Occipital lobe (tissue), 2 donors: Measurements from ENCODE around the gene FXYD3. TPM values are rescaled to one million over a fixed set of nuclear protein-coding genes. Genes with fewer than 3 reads are reported as not detected.
A peak's percentile ranks its signal among the peaks of the same experiment; 100 is the strongest.
"Not testable (repeated sequence)": the region's sequence is repeated elsewhere in the genome, so short reads cannot be mapped to it uniquely, and the experiment has no call there.

Source experiments
- DNase-seq: peaks from one replicate; lab custom pipeline; 2025; lab: John Stamatoyannopoulos, UW
- total RNA-seq: library from RNA; depleted of rRNA; stranded (reverse); fragments of >200 nt; gene quantifications from one replicate; pipeline ENCODE4 v1.2.3, GENCODE V29; 2014

FXYD3 gene
- total RNA-seq, 1 donor from 2014 or later = not detected

DNA sequence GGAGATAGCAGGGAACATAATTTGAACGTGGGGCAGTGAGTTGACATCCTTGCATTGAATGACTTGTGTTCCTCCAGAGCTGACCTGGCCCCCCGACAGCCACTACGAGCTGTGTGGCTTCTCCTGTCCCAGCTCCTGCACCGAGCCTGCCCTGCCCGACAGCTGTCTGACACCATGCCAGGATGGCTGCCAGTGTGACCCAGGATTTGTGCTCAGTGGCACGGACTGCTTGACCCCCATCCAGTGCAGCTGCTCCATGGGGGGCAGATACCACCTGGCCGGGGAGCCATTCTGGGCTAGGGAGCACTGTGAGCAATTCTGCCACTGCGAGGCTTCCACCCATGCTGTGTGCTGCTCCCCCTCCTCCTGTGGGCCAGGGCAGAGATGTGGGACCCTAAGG is 29.2 kb upstream of the FXYD3 start:
- DNase-seq = no peak

DNA sequence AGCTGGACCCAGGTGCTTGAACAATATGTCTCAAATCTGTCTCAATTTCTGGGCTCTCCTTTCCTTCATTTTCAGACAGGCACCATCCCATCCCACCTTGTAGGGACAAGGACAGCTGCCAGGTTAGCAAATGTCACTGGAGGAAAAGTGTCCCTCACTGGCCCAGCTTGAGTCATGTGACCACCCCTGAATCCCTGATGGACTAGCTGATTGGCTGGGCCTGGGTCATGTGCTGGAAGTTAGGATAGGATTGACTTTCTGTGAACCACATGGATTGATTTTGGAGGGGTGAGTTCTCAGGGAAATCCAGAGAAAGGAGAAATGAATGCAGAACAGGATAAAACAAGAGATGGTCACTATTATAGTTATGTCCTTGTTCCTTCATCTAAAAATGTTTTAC is 28.2 kb upstream of the FXYD3 start:
- DNase-seq = no peak

DNA sequence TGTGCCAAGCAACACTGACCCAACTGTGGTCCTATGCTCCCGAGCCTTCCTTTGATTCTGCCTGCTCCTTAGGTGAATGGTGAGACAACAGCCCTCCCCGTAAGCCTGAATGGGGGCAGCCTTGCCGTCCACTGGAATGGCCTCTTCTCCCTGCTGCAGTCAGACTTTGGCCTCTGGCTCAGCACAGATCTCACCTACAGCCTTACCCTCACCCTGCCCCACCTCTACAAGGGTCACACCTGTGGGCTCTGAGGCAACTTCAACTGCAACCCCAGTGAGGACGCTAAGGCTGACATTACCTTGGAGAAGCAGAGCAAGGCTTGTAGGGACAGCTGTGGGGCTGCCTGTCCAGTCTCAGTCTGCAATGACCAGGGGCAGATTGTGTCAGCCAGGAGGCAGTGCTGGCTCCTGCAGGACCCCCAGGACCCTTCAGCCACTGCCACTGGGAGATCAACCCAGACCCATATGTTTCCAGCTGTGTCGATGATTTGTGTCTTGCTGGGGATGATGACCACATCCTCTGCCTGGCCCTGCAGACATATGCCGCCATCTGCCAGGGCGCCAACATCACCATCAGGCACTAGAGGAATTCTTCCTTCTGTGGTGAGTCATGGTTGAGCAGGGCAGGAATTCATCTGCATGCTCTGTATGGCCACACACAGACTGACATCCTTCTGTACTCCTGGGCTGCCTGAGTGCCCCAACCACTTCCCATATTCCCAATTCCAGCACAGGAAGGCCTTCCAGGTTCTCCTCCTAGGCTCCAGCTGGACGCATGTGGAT is 27.3 kb upstream of the FXYD3 start:
- peak; percentile 19 for DNase-seq

DNA sequence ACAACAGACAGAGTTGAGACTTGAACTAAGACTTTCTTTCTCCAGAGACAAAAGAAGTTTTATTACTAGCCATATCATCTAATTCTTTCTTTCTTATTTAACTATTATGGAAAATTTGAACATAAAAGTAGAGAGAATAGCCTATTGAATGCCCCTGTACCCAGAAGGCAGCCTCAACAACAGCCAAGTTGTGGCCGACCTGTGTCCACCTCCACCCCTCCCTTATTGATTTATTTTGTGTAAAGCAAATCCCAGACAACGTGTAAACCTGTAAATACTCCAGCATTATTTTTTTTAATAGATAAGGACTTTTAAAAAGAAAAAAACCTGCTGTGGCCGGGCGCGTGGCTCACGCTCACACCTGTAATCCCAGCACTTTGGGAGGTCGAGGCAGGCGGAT is 26.1 kb upstream of the FXYD3 start:
- no peak for DNase-seq

DNA sequence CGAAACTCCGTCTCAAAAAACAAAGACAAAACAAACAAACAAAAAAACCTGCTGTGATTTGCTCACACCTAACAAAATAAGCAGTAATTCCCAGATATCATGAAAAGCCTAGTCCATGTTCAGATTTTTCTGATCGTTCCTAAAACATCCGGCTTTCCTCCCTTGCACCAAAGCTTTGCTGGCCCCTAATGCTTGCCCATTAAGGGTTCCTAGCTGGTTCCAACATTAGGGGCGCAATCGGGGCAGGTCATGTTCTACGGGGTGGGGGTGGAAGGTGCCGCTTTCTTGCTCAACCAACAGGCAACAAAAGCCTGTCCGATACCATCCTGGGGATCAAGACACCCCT is 25.5 kb upstream of the FXYD3 start:
- DNase-seq = no peak

DNA sequence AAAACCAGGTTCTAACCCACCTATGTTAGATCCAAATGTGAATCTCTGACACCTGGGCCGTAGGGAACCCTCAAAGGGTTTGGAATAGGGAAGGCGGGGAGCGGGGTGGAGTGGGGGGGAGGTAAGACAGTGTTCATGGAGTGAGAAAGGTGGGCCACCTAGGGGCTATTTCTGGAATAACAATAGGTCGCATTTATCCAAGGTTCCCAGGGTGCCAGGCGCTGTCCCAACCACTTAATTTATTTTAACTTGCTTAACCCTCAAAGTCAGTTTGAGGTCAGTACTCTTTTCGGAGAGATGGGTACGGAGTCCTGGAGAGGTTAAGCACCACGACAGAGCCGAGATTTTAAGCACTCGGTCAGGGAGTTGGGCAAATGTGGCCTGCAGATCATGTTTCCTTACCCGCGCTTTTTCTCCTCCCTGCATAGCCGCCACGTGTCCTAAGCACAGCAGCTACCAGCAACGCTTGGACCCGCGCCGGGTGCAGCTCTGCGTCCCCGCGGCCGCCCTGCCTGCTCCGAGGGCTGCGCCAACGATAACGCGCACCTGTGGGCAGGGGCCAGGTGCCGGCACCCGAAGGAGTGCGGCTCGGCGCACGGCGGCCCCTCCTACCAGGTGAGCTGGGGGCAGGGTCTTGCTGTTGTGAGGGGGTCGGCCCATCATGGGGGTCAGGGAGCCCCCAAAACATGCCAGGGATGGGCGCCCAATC is 25.0 kb upstream of the FXYD3 start:
- peak; percentile 38 for DNase-seq

DNA sequence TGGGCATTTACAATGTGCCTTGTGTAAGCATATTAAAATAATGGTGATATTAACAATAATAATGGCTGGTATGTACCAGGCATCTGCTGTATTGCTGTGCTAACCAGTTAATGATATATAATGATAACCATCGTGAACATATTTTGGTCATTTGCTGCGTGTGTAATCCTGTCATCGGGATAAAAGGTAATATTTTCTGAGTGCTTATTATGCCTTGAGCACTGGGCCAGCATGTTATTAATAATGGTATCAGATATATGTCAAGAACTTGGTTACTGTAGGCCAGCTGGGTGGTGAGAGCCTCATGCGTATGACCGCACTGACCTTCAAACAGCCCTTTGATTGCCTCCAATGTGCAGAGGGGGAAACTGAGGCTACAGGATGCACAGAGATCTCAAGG is 22.2 kb upstream of the FXYD3 start:
- DNase-seq = no peak

DNA sequence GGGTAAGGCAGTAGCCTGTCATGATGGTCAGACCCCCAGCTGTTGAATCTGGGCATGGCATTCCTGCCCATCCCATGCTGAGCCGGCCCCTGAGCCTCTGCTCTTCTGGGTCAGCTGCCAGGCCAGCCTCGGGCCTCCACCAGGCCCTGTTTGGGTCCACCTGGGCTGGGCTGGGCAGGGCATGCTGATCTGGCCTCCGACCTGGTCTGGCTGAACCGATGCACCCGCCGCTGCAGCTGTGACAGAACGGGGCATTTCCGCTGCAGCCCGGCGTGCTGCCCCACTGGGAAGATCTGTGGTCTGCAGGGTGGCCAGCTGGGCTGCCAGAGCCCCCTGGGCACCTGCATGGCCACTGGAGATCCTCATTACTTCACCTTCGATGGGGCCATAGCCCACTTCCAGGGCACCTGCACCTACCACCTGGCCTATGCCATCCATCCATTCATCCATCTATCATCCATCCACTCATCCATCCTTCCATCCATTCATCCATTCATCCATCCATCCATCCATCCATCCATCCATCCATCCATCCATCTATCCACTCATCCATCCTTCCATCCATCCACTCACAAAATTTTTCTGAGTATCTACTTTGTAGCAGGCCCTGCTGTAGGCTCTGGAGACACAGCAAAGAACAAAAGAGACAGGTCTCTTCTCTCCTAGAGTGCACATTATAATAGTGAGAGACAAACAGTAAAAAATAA is 21.5 kb upstream of the FXYD3 start:
- DNase-seq = no peak

DNA sequence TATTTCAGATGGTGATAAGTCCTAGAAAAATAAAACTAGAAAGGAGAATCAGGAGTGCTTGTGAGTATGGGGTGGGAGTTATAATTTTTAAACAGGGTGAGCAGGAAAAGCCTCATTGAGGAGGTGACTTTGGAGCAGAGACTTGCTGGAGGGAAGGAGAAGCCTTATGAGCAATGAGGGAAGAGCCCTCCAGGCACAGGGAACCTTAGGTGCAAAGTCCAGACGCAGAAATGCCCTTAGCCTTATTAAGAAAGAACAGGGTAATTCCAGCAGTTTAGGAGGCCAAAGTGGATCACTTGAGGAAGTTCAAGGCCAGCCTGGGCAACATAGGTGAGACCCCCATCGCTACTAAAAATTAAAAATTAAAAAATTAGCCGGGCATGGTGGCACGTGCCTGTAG is 21.0 kb upstream of the FXYD3 start:
- no peak for DNase-seq

DNA sequence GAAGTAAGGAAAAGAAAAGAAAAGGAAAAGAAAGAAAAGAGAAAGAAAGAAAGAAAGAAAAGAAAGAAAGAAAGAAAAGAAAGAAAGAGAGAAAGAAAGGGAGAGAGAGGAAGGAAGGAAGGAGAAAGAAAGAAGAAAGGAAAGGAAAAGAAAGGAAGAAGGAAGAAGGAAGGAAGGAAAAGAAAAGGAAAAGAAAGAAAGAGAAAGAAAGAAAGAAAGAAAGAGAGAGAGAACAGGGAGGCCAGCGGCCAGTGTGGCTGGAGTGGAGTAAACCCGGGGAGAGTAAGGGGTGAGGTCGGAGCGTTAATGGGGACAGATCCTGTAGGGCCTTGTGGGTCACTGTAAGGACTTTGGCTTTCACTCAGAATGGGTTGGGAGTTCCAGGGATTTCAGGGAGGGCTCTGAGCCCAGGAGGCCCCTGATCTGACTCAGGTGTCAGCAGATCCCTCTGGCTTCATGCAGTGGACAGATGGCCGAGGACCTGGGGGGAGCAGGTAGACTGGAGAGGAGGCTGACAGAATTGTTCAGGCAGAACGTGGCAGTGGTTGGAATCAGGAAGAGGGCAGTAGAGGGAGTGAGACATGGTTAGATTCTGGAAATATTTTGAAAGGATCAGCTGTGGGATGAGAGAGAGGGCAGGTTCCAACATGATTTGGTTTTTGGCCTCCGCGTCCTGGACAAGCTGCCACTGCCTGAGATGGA is 19.8 kb upstream of the FXYD3 start:
- no peak for DNase-seq

DNA sequence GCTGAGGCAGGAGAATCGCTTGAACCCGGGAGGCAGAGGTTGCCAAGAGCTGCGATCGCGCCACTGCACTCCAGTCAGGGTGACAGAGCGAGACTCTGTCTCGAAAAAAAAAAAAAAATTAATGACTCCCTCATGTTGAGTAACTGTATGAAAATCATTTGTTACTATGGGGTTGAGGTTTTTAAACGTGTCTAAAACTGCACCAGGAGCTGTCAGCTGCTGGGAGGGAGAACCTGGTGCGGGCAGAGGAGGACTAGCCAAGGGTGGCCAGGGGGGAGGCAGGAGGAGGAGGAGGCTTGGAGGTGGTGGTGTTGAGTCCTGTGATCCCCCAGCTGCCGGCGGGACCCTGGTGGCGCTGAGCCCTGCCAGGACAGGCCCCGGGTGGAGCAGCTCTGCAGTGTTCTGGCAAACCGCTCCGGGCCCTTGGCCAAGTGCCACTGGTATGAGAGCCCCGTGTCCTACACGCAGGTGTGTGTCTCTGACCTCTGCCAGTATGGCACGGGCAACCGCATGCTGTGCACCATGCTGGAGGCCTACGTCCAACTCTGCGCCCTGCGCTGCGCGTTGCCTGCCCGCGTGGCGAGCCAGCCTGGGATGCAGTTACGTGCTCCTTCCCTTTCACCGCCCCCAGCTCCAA is 17.1 kb upstream of the FXYD3 start:
- DNase-seq = no peak

DNA sequence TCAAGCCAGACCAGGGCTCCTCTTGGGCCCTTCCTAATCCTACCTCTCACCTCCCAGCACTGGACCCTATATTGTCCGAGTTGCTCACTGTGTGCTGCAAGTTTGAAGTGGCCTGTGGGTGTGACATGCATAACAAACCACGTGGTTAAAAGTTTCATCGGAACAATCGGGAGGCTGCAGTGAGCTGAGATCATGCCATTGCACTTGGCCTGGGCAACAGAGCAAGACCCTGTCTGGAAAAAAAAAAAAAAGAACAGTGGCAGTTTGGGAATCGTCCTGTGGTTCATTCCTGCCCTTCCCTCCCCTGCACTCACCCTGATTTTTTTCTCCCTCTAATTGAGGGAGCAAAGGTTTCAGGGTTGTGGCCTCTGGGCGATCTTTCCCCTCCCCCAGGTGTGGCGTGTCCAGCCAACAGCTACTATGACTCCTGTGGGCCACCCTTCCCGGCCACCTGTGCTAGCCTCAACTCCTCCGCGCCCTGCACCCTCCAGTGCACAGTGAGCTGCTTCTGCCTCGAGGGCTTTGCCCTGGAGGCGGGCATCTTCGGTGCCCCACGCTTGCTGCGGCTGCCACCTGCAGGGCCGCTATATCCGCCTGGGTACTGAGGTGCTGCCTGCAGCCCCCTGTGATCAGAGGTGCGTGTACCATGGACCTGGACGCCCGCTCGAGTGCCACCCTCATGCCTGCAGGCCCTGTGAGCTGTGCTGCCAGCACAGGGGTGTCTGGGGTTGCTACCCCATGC is 16.3 kb upstream of the FXYD3 start:
- no peak for DNase-seq

DNA sequence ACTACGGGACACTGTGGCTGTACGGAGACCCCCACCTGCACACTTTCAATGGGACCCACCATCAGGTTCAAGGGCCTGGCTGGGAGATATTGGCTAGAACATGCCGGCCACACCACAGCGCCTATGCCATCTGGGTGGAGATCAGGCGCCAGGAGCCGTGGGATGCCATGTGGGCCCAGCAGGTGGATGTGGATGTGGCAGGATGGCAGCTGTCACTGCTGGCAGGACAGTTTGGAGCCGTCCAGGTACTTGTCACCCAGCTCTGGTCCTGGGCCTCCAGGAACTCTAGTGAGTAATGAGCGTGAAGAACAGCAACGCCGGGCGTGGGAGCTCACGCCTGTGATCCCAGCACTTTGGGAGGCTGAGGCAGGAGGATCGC is 15.7 kb upstream of the FXYD3 start:
- no peak for DNase-seq

DNA sequence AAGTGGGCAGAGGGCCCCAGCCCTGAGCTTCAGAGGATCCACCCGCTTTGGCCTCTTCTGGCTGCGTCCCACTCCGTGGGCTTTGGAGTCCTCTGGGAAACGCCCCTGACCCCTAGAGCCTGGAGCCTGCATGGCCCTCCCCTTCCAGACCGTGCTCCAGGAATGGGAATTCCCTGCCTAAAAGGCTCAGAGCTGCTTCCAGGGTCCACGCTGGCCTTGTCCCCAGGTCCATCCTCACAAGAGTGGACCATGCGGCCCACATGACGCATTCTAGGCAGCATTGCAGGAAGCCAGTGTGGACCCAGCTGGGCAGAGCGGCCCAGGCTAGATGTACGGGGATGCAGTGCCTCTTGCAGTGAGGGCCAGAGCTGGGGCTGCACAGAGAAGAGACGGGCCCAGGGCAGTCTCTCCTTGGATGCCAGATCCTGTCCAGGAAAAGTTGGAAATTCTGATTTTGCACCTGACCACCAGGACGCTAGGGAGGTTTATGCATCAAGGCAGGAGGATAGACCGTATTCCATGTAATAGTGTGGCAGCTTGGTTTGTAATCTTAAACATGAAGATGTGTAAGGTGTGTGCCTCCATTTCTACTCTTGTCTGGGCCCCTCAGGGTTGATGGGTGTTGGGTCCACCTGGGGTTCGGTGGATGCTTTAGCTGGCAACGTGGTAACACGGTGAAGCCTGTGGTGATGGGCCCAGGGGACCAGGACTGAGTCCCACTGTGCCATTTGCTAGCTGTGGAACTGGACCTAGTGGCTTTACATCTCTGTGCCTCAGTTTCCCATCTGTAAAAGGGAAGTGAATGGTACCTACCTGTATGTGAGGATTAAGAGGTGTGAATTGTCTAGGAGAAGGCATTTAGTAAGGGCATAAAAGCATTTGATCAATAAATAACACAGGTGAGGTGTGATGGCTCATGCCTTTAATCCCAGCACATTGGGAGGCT is 14.8 kb upstream of the FXYD3 start:
- DNase-seq = no peak

DNA sequence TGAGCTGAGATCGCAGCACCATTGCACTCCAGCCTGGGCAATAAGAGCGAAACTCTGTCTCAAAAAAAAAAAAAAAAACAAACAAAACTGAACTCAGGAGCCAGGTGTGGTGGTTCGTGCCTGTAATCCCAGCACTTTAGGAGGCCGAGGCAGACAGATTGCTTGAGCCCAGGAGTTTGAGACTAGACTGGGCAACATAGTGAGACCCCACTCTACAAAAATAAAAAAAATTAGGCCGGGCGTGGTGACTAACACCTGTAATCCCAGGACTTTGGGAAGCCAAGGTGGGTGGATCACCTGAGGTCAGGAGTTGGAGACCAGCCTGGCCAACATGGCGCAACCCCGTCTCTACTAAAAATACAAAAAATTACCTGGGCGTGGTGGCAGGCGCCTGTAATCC is 13.7 kb upstream of the FXYD3 start:
- not testable (repeated sequence) for DNase-seq

DNA sequence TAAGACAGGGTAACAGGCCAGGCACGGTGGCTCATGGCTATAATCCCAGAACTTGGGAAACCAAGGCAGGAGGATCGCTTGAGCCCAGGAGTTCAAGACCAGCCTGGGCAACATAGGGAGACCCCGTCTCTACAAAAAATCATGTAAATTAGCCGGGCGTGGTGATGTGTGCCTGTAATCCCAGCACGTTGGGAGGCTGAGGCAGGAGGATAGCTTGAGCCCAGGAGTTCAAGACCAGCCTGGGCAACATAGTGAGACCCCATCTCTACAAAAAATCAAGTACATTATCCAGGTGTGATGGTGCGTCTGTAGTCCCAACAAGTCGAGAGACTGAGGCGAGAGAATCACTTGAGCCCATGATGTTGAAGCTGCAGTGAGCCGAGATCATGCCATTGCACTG is 12.0 kb upstream of the FXYD3 start:
- DNase-seq = not testable (repeated sequence)

DNA sequence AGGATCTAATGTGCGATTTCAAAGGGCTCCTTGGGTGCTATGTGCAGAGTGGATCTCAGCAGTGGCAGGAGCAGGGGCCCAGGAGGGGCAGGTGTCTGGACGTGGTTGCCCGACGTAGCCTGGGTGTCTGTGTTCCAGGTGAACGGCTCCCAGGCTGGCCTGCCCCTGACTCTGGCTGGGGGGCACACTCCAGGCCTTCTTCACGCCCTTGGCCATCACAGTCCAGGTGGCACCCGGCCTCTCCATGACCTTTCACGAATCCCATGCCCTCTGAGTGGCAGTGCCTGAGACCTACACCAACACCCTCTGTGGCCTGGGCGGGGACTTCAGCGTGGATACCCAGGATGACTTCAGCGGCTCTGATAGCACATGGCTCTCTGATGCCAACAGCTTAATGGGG is 11.3 kb upstream of the FXYD3 start:
- DNase-seq = no peak

DNA sequence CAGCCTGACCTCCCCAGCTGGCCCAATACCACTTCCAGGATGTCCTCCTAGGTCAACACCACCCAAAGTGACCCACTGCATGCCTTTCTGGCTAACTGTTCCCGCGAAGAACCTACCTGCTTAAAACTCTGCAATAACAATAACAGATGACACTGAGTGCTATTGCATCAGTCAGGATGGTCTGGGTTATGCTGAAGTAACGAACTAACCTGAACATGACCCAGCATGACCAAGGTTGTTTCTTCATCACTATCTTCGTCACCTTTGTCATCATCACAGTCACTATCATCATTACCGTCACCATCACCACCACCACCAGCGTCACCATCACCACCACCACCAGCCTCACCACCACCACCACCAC is 10.6 kb upstream of the FXYD3 start:
- no peak for DNase-seq

DNA sequence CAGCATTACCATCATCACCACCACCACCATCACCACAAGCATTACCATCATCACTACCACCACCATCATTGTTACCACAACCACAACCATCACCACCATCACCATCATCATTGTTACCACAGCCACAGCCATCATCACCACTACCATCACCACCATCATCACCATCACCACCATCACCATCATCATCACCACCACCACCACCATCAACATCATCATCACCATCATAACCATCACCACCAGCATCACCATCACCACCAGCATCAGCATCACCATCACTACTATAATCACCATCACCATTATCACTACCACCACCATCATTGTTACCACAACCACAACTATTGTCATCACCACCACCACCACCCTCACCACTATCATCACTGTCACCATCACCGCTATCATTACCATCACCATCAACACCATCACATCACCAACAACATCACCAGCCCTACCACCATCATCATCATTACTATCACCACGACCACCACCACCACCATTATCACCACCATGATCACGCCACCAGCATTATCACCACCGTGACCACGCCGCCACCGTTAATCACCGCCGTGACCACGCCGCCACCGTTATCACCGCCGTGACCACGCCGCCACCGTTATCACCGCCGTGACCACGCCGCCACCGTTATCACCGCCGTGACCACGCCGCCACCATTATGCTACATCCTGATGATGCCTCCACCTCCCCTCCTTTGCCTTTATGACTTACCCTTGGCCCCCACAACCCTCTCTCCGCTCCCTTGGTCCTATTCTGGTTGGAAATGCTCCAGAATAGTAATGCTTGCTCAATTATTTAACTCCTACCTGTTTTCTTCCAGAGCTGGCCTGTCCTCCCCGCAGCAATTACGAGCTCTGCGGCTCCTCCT is 10.0 kb upstream of the FXYD3 start:
- DNase-seq = no peak
